H1 (cell line): ENCODE measurements around the gene DNAAF3. TPM values are rescaled to one million over a fixed set of nuclear protein-coding genes. Genes with fewer than 3 reads are reported as not detected.
A peak's percentile ranks its signal among the peaks of the same experiment; 100 is the strongest.

Experiments
- CTCF ChIA-PET: fragments of 300-600 bp; sonication (Branson Sonifier 250); formaldehyde crosslinking; loops from one replicate; lab custom pipeline; 2021; ENCODE audit not compliant: partially characterized antibody; lab: Charles Lee
- POLR2A ChIA-PET: fragments of 300-600 bp; sonication (Branson Sonifier 250); formaldehyde crosslinking; loops from one replicate; lab custom pipeline; 2021; ENCODE audit warnings: inconsistent platforms; ENCODE audit not compliant: partially characterized antibody; lab: Charles Lee
- DNase-seq, 2 experiments: peaks; one replicate each; pipeline versions ENCODE4 v3.0.0 to v3.0.0-alpha.2; 2010 to 2022; ENCODE audit warnings: low spot score in 2 of 2, low read depth in 1 of 2, mixed read lengths in 1 of 2
- FAIRE-seq: peaks from 2 replicates; lab custom pipeline; 2011; peaks lifted over from hg19 to GRCh38; lab: Jason Lieb, UNC
- H2AFZ ChIP-seq: 2 replicates; pipeline ENCODE4 v1.8.1; 2012; ENCODE audit warnings: low read length, inconsistent platforms
- H2AK5ac ChIP-seq: 2 replicates; pipeline ENCODE4 v1.6.1; 2013; ENCODE audit warnings: low read depth, low read length
- H2BK120ac ChIP-seq: replicated peaks from 2 replicates; pipeline ENCODE3; 2013; ENCODE audit warnings: low read depth, low read length, inconsistent platforms
- H2BK12ac ChIP-seq: 2 replicates; pipeline ENCODE4 v1.6.1; 2013; ENCODE audit warnings: low read depth, low read length
- H2BK15ac ChIP-seq: 2 replicates; pipeline ENCODE4 v1.6.1; 2013; ENCODE audit warnings: low read length
- H2BK20ac ChIP-seq: 2 replicates; pipeline ENCODE4 v1.6.1; 2013; ENCODE audit warnings: low read length
- H2BK5ac ChIP-seq: 2 replicates; pipeline ENCODE4 v1.6.1; 2013; ENCODE audit warnings: low read depth, low read length
- H3K14ac ChIP-seq: 2 replicates; pipeline ENCODE4 v1.6.1; 2013; ENCODE audit warnings: inconsistent platforms; ENCODE audit not compliant: insufficient read length
- H3K18ac ChIP-seq: 2 replicates; pipeline ENCODE4 v1.6.1; 2013; ENCODE audit warnings: low read length; ENCODE audit errors: extremely low read depth
- H3K23ac ChIP-seq: 2 replicates; pipeline ENCODE4 v1.6.1; 2013; ENCODE audit warnings: inconsistent platforms; ENCODE audit not compliant: insufficient read length
- H3K23me2 ChIP-seq: 2 replicates; pipeline ENCODE4 v1.6.1; 2013; ENCODE audit warnings: low read depth, low read length
- H3K27ac ChIP-seq: 2 replicates; pipeline ENCODE4 v1.6.1; 2011; ENCODE audit warnings: low read depth, low read length, inconsistent platforms
- H3K27me3 ChIP-seq, 4 experiments: replicated peaks in 1 of 4; 1 replicate in 1 of 4; 2 replicates in 3 of 4; pipeline versions ENCODE4 v1.6.1 to v1.8.1; 2011 to 2013; ENCODE audit warnings: low read length in 3 of 4, mild to moderate bottlenecking in 3 of 4, inconsistent platforms in 2 of 4, mixed read lengths in 2 of 4, moderate library complexity in 1 of 4; ENCODE audit not compliant: control insufficient read depth in 3 of 4, insufficient read depth in 3 of 4; ENCODE audit errors: extremely low read depth in 1 of 4
- H3K36me3 ChIP-seq, 4 experiments: 2 replicates each; pipeline versions ENCODE4 v1.6.1 to v1.8.1; 2011 to 2013; ENCODE audit warnings: mild to moderate bottlenecking in 4 of 4, low read length in 3 of 4, moderate library complexity in 2 of 4, control low read depth in 1 of 4, inconsistent platforms in 1 of 4; ENCODE audit not compliant: insufficient read depth in 4 of 4, control insufficient read depth in 2 of 4
- H3K4ac ChIP-seq: replicated peaks from 2 replicates; pipeline ENCODE3; 2013; ENCODE audit warnings: low read length, low read depth, mixed read lengths, inconsistent platforms; ENCODE audit not compliant: insufficient read length
- H3K4me1 ChIP-seq, 4 experiments: replicated peaks in 1 of 4; 1 replicate in 1 of 4; 2 replicates in 3 of 4; pipeline versions ENCODE4 v1.6.1 to v1.8.1; 2011 to 2013; ENCODE audit warnings: low read length in 3 of 4, inconsistent platforms in 2 of 4, mixed read lengths in 1 of 4; ENCODE audit not compliant: insufficient read depth in 4 of 4, control insufficient read depth in 3 of 4
- H3K4me2 ChIP-seq, 2 experiments: 2 replicates each; pipeline versions ENCODE4 v1.6.1 to v1.8.1; 2011 to 2013; ENCODE audit warnings: low read depth in 2 of 2, low read length in 2 of 2, control low read depth in 1 of 2, inconsistent platforms in 1 of 2, mild to moderate bottlenecking in 1 of 2; ENCODE audit not compliant: insufficient read depth in 1 of 2
- H3K4me3 ChIP-seq, 4 experiments: fragments of 200-600, 300-600 bp in 1 of 4; sonication (generic), shearing (Covaris generic), sonication (Bioruptor Twin) in 1 of 4; 2 replicates each; pipeline versions ENCODE4 v1.5.1 to v1.8.1; 2011 to 2016; ENCODE audit warnings: low read length in 4 of 4, low read depth in 3 of 4, control low read depth in 2 of 4, inconsistent platforms in 2 of 4, mild to moderate bottlenecking in 2 of 4, mixed read lengths in 1 of 4, moderate library complexity in 1 of 4; ENCODE audit not compliant: insufficient read depth in 2 of 4; ENCODE audit errors: extremely low read depth in 1 of 4
- H3K56ac ChIP-seq: replicated peaks from 2 replicates; pipeline ENCODE3; 2013; ENCODE audit warnings: low read depth, mild to moderate bottlenecking, mixed read lengths, low read length, inconsistent platforms; ENCODE audit not compliant: insufficient read length
- H3K79me1 ChIP-seq: 2 replicates; pipeline ENCODE4 v1.6.1; 2013; ENCODE audit warnings: low read depth, low read length, control low read depth
- H3K79me2 ChIP-seq, 2 experiments: 2 replicates each; pipeline versions ENCODE4 v1.6.1 to v1.8.1; 2012 to 2013; ENCODE audit warnings: low read length in 2 of 2, mild to moderate bottlenecking in 2 of 2, inconsistent platforms in 1 of 2; ENCODE audit not compliant: insufficient read depth in 2 of 2, control insufficient read depth in 1 of 2
- H3K9ac ChIP-seq, 4 experiments: replicated peaks in 1 of 4; 1 replicate in 1 of 4; 2 replicates in 3 of 4; pipeline versions ENCODE4 v1.6.1 to v1.8.1; 2011 to 2013; ENCODE audit warnings: low read depth in 3 of 4, low read length in 3 of 4, control low read depth in 2 of 4, mild to moderate bottlenecking in 2 of 4, moderate library complexity in 2 of 4, inconsistent platforms in 1 of 4; ENCODE audit errors: extremely low read depth in 1 of 4
- H3K9me3 ChIP-seq, 2 experiments: 2 replicates each; pipeline versions ENCODE4 v1.6.1 to v1.8.1; 2012 to 2013; ENCODE audit warnings: mild to moderate bottlenecking in 2 of 2, moderate library complexity in 2 of 2, control low read depth in 1 of 2, inconsistent platforms in 1 of 2, low read depth in 1 of 2, low read length in 1 of 2, mixed read lengths in 1 of 2; ENCODE audit not compliant: insufficient read depth in 2 of 2
- H4K20me1 ChIP-seq, 2 experiments: replicated peaks in 1 of 2; 2 replicates each; pipeline versions ENCODE3 to v1.8.1; 2011 to 2013; ENCODE audit warnings: inconsistent platforms in 2 of 2, low read length in 2 of 2, mild to moderate bottlenecking in 1 of 2; ENCODE audit not compliant: insufficient read depth in 2 of 2, control insufficient read depth in 1 of 2
- H4K5ac ChIP-seq: 2 replicates; pipeline ENCODE4 v1.6.1; 2013; ENCODE audit warnings: low read length, low read depth, mixed read lengths, inconsistent platforms; ENCODE audit not compliant: insufficient read length
- H4K8ac ChIP-seq: 2 replicates; pipeline ENCODE4 v1.8.0; 2013; ENCODE audit warnings: mild to moderate bottlenecking, moderate library complexity, low read length, inconsistent platforms; ENCODE audit not compliant: insufficient read depth; ENCODE audit errors: extremely low read depth
- H4K91ac ChIP-seq: replicated peaks from 2 replicates; pipeline ENCODE3; 2013; ENCODE audit warnings: low read length, mixed read lengths, inconsistent platforms; ENCODE audit not compliant: insufficient read length
- FOSL1 ChIP-seq: IDR thresholded peaks from 2 replicates; pipeline ENCODE4 v1.6.1; 2011; ENCODE audit warnings: mild to moderate bottlenecking, low read depth, low read length, moderate library complexity; ENCODE audit not compliant: insufficient read depth
- KDM4A ChIP-seq: IDR thresholded peaks from one replicate; pipeline ENCODE4 v1.7.1; 2012; ENCODE audit warnings: low read depth, mild to moderate bottlenecking, moderate library complexity, low read length, inconsistent platforms; ENCODE audit not compliant: severe bottlenecking
- WGBS, 2 experiments: shearing (Covaris generic) in 1 of 2; methylation state at CpG; one replicate each; pipeline versions ENCODE4 v1.1.6 to v1.1.7; 2013 to 2015; ENCODE audit warnings: low lambda C conversion rate in 2 of 2, mixed read lengths in 2 of 2, inconsistent platforms in 1 of 2, low coverage in 1 of 2, missing lambda C conversion rate in 1 of 2; ENCODE audit not compliant: insufficient replicate concordance in 2 of 2, insufficient coverage in 1 of 2, insufficient read length in 1 of 2; ENCODE audit errors: extremely low coverage in 1 of 2, missing lambda C conversion rate in 1 of 2; 5-methylcytosine and 5-hydroxymethylcytosine counted together
- polyA plus RNA-seq, 7 experiments: library from polyadenylated mRNA; depleted of rRNA in 3 of 7; stranded (reverse) in 5 of 7; unstranded in 2 of 7; fragments of >200 nt in 5 of 7; fragments of 200-250 nt in 2 of 7; gene quantifications; 1 replicate in 5 of 7; 2 replicates in 1 of 7; 4 replicates in 1 of 7; pipeline versions ENCODE4 v1.2.1 to v1.2.3, GENCODE V29; 2011 to 2013; ENCODE audit warnings: missing spikeins in 2 of 7, mixed read lengths in 2 of 7
- total RNA-seq: library from RNA; stranded (reverse); fragmentation: NEBNext Ultra II Directional; extraction: Animal tissue kit (Norgen Biotek cat#: 25700); gene quantifications from 2 replicates; pipeline ENCODE4 v1.2.1, GENCODE V29; 2021

Gene DNAAF3
- total and polyA plus RNA-seq, 2 of the 8 experiments (the other 6 are each of a cell fraction or from before 2014, with no cell fraction given), result 5.4 to 8.0 TPM

GRCh38 chr19:55157064-55157908, 9.1 kb downstream of the DNAAF3 start, which contains the start of gene TNNI3:
Gene TNNI3 (minus strand): TSS chr19:55157732. CDS start chr19:55157589, 143 bp downstream.
- Histone ChIP-seq H3K4ac (no peak within 1 kb of the TSS), H3K9me3 (peaks cover 0 to under 1% of the 10 kb centered on the region in 2 experiments; a peak in 1 of 4 replicates), H3K79me2 (no peaks in the 10 kb centered on the region), H3K4me1 (peaks cover 3 to 25% (median 9%) of the 10 kb centered on the region in 4 experiments), H4K20me1 (no peaks in the 10 kb centered on the region), H3K36me3 (peaks cover 0 to 3% (median 0%) of the 10 kb centered on the region in 4 experiments; a peak in 1 of 8 replicates), H4K91ac (peak within 1 kb of the TSS; percentile 8), H4K5ac (no peak within 1 kb of the TSS), H2BK5ac (peak within 1 kb of the TSS; percentile 61; the same call in 1 of the 2 replicates), H3K23me2 (peaks cover 10% of the 10 kb centered on the region; the same call in 1 of the 2 replicates), H2BK120ac (no peak within 1 kb of the TSS), H3K27ac (no peak within 1 kb of the TSS), H2AK5ac (no peak within 1 kb of the TSS), H4K8ac (0 out of 2 replicates have a peak within 1 kb of the TSS, but pooled peaks have one; percentile 19), H2BK15ac (peak within 1 kb of the TSS; percentile 88; the same call in 1 of the 2 replicates), H2BK12ac (no peak within 1 kb of the TSS), H3K4me2 (peak within 1 kb of the TSS; percentile 82 to 94), H2BK20ac (no peak within 1 kb of the TSS), H3K18ac (peak within 1 kb of the TSS; percentile 87), H3K14ac (no peak within 1 kb of the TSS), H3K27me3 (peaks cover 5 to 14% (median 13%) of the 10 kb centered on the region in 4 experiments; a peak in 6 of 7 replicates), H3K23ac (no peak within 1 kb of the TSS), H3K79me1 (peaks cover 3% of the 10 kb centered on the region; the same call in 1 of the 2 replicates), H2AFZ (peak within 1 kb of the TSS; percentile 47; the same call in 1 of the 2 replicates), H3K56ac (no peak within 1 kb of the TSS), H3K9ac (no peak within 1 kb of the TSS; a peak in 1 of 7 replicates), H3K4me3 (peak within 1 kb of the TSS; percentile 53 to 67 (median 66))
- DNase-seq, result no peak
- CTCF ChIA-PET, result interaction anchor here (0.6 to 5.3 kb wide), 8 partner anchors 10 to 257 kb away, joined by 3 to 118 read pairs (median 3); partner anchors contain the start of gene DNAAF3
- no peak for FAIRE-seq
- TF ChIP-seq KDM4A (peak; percentile 7), FOSL1 (no peak)
- POLR2A ChIA-PET, result interaction anchor here (0.7 to 3.2 kb wide), 2 partner anchors 8 to 10 kb away, joined by 3 to 19 read pairs; partner anchors contain the start of gene TNNT1
- WGBS, 2 experiments, result 61% methylated on average over 34 of the region's 39 CpGs; no CpG with 5 or more reads in 1 of the 2 experiments
